Measurements from ENCODE around the gene ADAMTS14.

The ADAMTS14 gene

DNA sequence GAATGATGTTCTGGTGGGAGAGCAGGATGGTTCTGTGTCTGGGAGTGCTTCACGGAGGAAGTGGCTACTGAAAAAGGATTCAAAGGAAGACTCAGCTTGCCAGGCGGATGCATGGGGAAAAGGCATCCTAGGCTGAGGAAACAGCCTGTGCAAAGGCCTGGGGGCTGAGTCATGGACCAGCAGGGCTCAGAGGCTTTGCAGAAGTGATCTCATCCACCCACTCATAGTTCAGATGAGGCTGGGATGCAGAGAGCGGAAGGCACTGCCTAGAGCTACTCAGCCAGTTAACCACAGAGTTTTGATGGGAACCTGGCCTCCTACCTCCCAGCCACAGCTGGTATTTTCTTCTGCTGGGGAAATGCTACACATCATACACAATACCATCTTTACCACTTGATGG is 15.8 kb upstream of the ADAMTS14 start:
- Histone ChIP-seq H3K79me2 (ENCODE audit: low read length) (no peaks in the 10 kb centered on the region), H3K9ac (ENCODE audit: low read length) (no peak overlapping the region), H3K4me2 (ENCODE audit: low read depth, low read length) (no peak overlapping the region), H3K4me1 (ENCODE audit: low read length) (no peaks in the 10 kb centered on the region), H3K4me3 (ENCODE audit: low read length) (no peak overlapping the region), H3K9me3 (replicated peaks; ENCODE audit: insufficient read depth, low read length) (no peaks in the 10 kb centered on the region), H3K9me2 (replicated peaks; ENCODE audit: insufficient read depth, low read length) (no peaks in the 10 kb centered on the region), H3F3A (ENCODE audit: insufficient read depth, low read length) (no peaks in the 10 kb centered on the region), H2AFZ (ENCODE audit: low read length) (no peak overlapping the region), H4K20me1 (ENCODE audit: insufficient read depth, low read length) (no peaks in the 10 kb centered on the region), H3K27ac (ENCODE audit: low read length) (no peak overlapping the region), H3K36me3 (replicated peaks; ENCODE audit: insufficient read depth, low read length) (no peaks in the 10 kb centered on the region), H3K27me3 (replicated peaks; ENCODE audit: insufficient read depth, low read length) (no peaks in the 10 kb centered on the region)
- no peak for DNase-seq
- TF ChIP-seq, protein P1, sequence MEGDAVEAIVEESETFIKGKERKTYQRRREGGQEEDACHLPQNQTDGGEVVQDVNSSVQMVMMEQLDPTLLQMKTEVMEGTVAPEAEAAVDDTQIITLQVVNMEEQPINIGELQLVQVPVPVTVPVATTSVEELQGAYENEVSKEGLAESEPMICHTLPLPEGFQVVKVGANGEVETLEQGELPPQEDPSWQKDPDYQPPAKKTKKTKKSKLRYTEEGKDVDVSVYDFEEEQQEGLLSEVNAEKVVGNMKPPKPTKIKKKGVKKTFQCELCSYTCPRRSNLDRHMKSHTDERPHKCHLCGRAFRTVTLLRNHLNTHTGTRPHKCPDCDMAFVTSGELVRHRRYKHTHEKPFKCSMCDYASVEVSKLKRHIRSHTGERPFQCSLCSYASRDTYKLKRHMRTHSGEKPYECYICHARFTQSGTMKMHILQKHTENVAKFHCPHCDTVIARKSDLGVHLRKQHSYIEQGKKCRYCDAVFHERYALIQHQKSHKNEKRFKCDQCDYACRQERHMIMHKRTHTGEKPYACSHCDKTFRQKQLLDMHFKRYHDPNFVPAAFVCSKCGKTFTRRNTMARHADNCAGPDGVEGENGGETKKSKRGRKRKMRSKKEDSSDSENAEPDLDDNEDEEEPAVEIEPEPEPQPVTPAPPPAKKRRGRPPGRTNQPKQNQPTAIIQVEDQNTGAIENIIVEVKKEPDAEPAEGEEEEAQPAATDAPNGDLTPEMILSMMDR (IDR thresholded peaks at IDR 0.05; ENCODE audit: low read length) = no peak
- TF ChIP-seq EZH2 (optimal IDR thresholded peaks at IDR 0.05; ENCODE audit: low read depth, low read length) (no peak), EZH2phosphoT487 (IDR thresholded peaks at IDR 0.05; ENCODE audit: low read length) (no peak)

DNA sequence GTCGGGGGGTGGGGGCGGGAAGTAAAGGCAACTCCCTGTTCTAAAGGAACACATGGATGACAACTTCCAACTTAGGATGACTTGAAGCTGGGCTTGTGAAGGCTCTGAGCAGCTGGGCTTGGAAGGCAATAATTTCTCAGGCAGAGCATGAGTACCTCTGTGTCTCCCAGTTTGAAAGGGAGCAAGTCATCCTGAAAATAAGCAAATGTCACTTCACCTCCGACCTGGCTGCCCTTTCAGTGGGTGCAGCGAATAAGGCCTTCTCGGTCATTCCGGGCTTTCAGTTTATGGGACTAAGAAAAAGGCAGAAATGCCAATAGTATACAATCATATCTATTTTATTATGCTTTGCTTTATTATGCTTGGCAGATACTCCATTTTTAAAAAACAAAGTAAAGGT is 15.3 kb upstream of the ADAMTS14 start:
- no peak for TF ChIP-seq EZH2phosphoT487 (IDR thresholded peaks at IDR 0.05; ENCODE audit: low read length)
- no peak for TF ChIP-seq EZH2 (optimal IDR thresholded peaks at IDR 0.05; ENCODE audit: low read depth, low read length)
- Histone ChIP-seq H3K27ac (ENCODE audit: low read length) (no peak overlapping the region), H3K9ac (ENCODE audit: low read length) (no peak overlapping the region), H3K27me3 (replicated peaks; ENCODE audit: insufficient read depth, low read length) (no peaks in the 10 kb centered on the region), H3K36me3 (replicated peaks; ENCODE audit: insufficient read depth, low read length) (no peaks in the 10 kb centered on the region), H4K20me1 (ENCODE audit: insufficient read depth, low read length) (no peaks in the 10 kb centered on the region), H2AFZ (ENCODE audit: low read length) (no peak overlapping the region), H3K79me2 (ENCODE audit: low read length) (no peaks in the 10 kb centered on the region), H3K9me3 (replicated peaks; ENCODE audit: insufficient read depth, low read length) (no peaks in the 10 kb centered on the region), H3K9me2 (replicated peaks; ENCODE audit: insufficient read depth, low read length) (no peaks in the 10 kb centered on the region), H3K4me3 (ENCODE audit: low read length) (no peak overlapping the region), H3K4me1 (ENCODE audit: low read length) (no peaks in the 10 kb centered on the region), H3F3A (ENCODE audit: insufficient read depth, low read length) (no peaks in the 10 kb centered on the region), H3K4me2 (ENCODE audit: low read depth, low read length) (no peak overlapping the region)
- DNase-seq = no peak

DNA sequence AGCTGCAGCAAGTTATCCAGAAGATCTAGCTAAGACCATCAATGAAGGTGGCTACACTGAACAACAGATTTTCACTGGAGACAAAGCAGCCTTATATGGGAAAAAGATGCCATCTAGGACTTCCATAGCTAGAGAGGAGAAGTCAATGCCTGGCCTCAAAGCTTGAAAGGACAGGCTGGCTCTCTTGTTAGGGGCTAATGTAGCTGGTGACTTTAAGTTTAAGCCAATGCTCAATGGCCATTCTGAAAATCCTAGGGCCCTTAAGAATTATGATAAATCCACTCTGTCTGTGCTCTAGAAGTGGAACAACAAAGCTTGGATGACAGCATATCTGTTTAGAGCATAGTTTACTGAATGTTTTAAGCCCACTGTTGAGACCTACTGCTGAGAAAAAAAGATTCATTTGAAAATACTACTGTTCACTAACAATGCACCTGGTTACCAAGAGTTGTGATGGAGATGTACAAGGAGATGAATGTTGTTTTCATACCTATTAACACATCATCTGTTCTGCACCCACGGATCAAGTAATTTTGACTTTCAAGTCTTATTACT is 13.6 kb upstream of the ADAMTS14 start:
- H3K4me2 ChIP-seq (ENCODE audit: low read depth, low read length) = no peak overlapping the region
- no peaks in the 10 kb centered on the region for H4K20me1 ChIP-seq (ENCODE audit: insufficient read depth, low read length)
- no peaks in the 10 kb centered on the region for H3K79me2 ChIP-seq (ENCODE audit: low read length)
- TF ChIP-seq EZH2phosphoT487 (IDR thresholded peaks at IDR 0.05; ENCODE audit: low read length) = no peak
- TF ChIP-seq EZH2 (optimal IDR thresholded peaks at IDR 0.05; ENCODE audit: low read depth, low read length) = no peak
- TF ChIP-seq, protein P1 (IDR thresholded peaks at IDR 0.05; ENCODE audit: low read length) = no peak
- H3K27ac ChIP-seq (ENCODE audit: low read length) = no peak overlapping the region
- H2AFZ ChIP-seq (ENCODE audit: low read length) = no peak overlapping the region
- no peak overlapping the region for H3K9ac ChIP-seq (ENCODE audit: low read length)
- no peaks in the 10 kb centered on the region for H3K9me3 ChIP-seq (replicated peaks; ENCODE audit: insufficient read depth, low read length)
- no peak for DNase-seq
- no peaks in the 10 kb centered on the region for H3F3A ChIP-seq (ENCODE audit: insufficient read depth, low read length)
- no peaks in the 10 kb centered on the region for H3K4me1 ChIP-seq (ENCODE audit: low read length)
- no peaks in the 10 kb centered on the region for H3K27me3 ChIP-seq (replicated peaks; ENCODE audit: insufficient read depth, low read length)
- no peak overlapping the region for H3K4me3 ChIP-seq (ENCODE audit: low read length)
- H3K36me3 ChIP-seq (replicated peaks; ENCODE audit: insufficient read depth, low read length) = no peaks in the 10 kb centered on the region
- H3K9me2 ChIP-seq (replicated peaks; ENCODE audit: insufficient read depth, low read length) = no peaks in the 10 kb centered on the region

DNA sequence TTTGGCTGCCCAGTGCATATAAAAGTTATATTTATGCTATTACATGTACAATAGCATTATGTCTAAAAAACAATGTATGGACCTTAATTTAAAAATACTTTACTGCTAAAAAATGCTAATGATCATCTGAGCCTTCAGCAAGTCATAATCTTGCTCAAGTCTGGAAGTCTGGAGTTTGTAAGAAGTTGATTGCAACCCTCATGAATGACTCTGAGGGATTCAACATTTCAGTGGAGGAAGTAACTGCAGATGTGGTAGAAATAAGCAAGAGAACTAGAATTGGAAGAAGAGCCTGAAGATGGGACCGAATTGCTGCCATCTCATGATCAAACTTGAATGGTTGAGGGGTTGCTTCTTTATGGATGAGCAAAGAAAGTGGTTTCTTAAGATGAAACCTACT is 13.0 kb upstream of the ADAMTS14 start:
- no peak for TF ChIP-seq EZH2phosphoT487 (IDR thresholded peaks at IDR 0.05; ENCODE audit: low read length)
- no peak for TF ChIP-seq EZH2 (optimal IDR thresholded peaks at IDR 0.05; ENCODE audit: low read depth, low read length)
- Histone ChIP-seq H3K79me2 (ENCODE audit: low read length) (no peaks in the 10 kb centered on the region), H3K4me2 (ENCODE audit: low read depth, low read length) (no peak overlapping the region), H2AFZ (ENCODE audit: low read length) (no peak overlapping the region), H3K9me2 (replicated peaks; ENCODE audit: insufficient read depth, low read length) (no peaks in the 10 kb centered on the region), H3K4me1 (ENCODE audit: low read length) (no peaks in the 10 kb centered on the region), H4K20me1 (ENCODE audit: insufficient read depth, low read length) (no peaks in the 10 kb centered on the region), H3K36me3 (replicated peaks; ENCODE audit: insufficient read depth, low read length) (no peaks in the 10 kb centered on the region), H3K27ac (ENCODE audit: low read length) (no peak overlapping the region), H3K9ac (ENCODE audit: low read length) (no peak overlapping the region), H3K27me3 (replicated peaks; ENCODE audit: insufficient read depth, low read length) (no peaks in the 10 kb centered on the region), H3F3A (ENCODE audit: insufficient read depth, low read length) (no peaks in the 10 kb centered on the region), H3K9me3 (replicated peaks; ENCODE audit: insufficient read depth, low read length) (no peaks in the 10 kb centered on the region), H3K4me3 (ENCODE audit: low read length) (no peak overlapping the region)
- no peak for DNase-seq
